Endothelial cell of umbilical vein (primary cell): Measurements from ENCODE around the gene STARD13. TPM values are rescaled to one million over a fixed set of nuclear protein-coding genes. Genes with fewer than 3 reads are reported as not detected.

Experiments
- BruUV-seq: library from RNA; stranded (reverse); fragments of 400-500 nt; replicated peaks from 2 replicates; lab custom pipeline; 2021; lab: Mats Ljungman, UMichigan
- CTCF ChIA-PET: fragments of 300-600, 350-600 bp; sonication (Branson Sonifier 250); formaldehyde crosslinking; loops from one replicate; lab custom pipeline; 2021; ENCODE audit warnings: antibody characterized with exemption, inconsistent platforms; lab: Charles Lee
- POLR2A ChIA-PET: fragments of 300-600, 350-600 bp; sonication (Branson Sonifier 250); formaldehyde crosslinking; loops from one replicate; lab custom pipeline; 2021; ENCODE audit warnings: antibody characterized with exemption, inconsistent platforms; lab: Charles Lee
- DNase-seq: peaks from one replicate; pipeline ENCODE4 v3.0.0-alpha.2; 2011; ENCODE audit warnings: low read depth, low spot score
- FAIRE-seq: peaks from 2 replicates; lab custom pipeline; 2011; peaks lifted over from hg19 to GRCh38; lab: Jason Lieb, UNC
- H2AFZ ChIP-seq: 2 replicates; pipeline ENCODE4 v1.6.0; 2012; ENCODE audit warnings: low read depth, low read length, control low read depth, inconsistent platforms
- H3K27ac ChIP-seq: 2 replicates; pipeline ENCODE4 v1.5.1; 2011; ENCODE audit warnings: low read depth, mild to moderate bottlenecking, control low read depth, low read length, moderate library complexity; ENCODE audit not compliant: insufficient read depth
- H3K27me3 ChIP-seq, 2 experiments: 2 replicates each; pipeline versions ENCODE4 v1.6.0 to v1.6.1; 2011; ENCODE audit warnings: low read length in 2 of 2, mixed read lengths in 1 of 2; ENCODE audit not compliant: control insufficient read depth in 2 of 2, insufficient read depth in 2 of 2
- H3K36me3 ChIP-seq, 2 experiments: 2 replicates in 1 of 2; 3 replicates in 1 of 2; pipeline ENCODE4 v1.5.1; 2011; ENCODE audit warnings: low read length in 2 of 2, mild to moderate bottlenecking in 1 of 2, moderate library complexity in 1 of 2; ENCODE audit not compliant: control insufficient read depth in 2 of 2, insufficient read depth in 2 of 2; ENCODE audit errors: extremely low read depth in 1 of 2
- H3K4me1 ChIP-seq: 3 replicates; pipeline ENCODE4 v1.5.1; 2011; ENCODE audit warnings: mild to moderate bottlenecking, low read length; ENCODE audit not compliant: control insufficient read depth, insufficient read depth; ENCODE audit errors: extremely low read depth
- H3K4me2 ChIP-seq: 2 replicates; pipeline ENCODE4 v1.6.1; 2011; ENCODE audit warnings: low read length, control low read depth, mixed read lengths; ENCODE audit not compliant: insufficient read depth
- H3K4me3 ChIP-seq, 3 experiments: fragments of 200-600 bp in 1 of 3; sonication (generic), shearing (Covaris generic) in 1 of 3; replicated peaks in 1 of 3; 2 replicates each; pipeline ENCODE4 v1.5.1; 2011 to 2016; ENCODE audit warnings: control low read depth in 3 of 3, low read length in 3 of 3, mild to moderate bottlenecking in 2 of 3, inconsistent platforms in 1 of 3, low read depth in 1 of 3, moderate library complexity in 1 of 3; ENCODE audit not compliant: insufficient read depth in 1 of 3
- H3K79me2 ChIP-seq: 2 replicates; pipeline ENCODE4 v1.6.0; 2012; ENCODE audit warnings: low read length, inconsistent platforms; ENCODE audit not compliant: control insufficient read depth, insufficient read depth
- H3K9ac ChIP-seq: replicated peaks from 2 replicates; pipeline ENCODE3; 2011; ENCODE audit warnings: low read length, control low read depth; ENCODE audit not compliant: insufficient read depth; ENCODE audit errors: extremely low read depth
- H3K9me1 ChIP-seq: replicated peaks from 3 replicates; pipeline ENCODE4 v1.6.0; 2011; ENCODE audit warnings: mild to moderate bottlenecking, low read length; ENCODE audit not compliant: control insufficient read depth, insufficient read depth; ENCODE audit errors: extremely low read depth
- H3K9me3 ChIP-seq: replicated peaks from 2 replicates; pipeline ENCODE4 v1.5.1; 2012; ENCODE audit warnings: low read length, inconsistent platforms; ENCODE audit not compliant: control insufficient read depth, insufficient read depth
- H4K20me1 ChIP-seq: replicated peaks from 2 replicates; pipeline ENCODE3; 2011; ENCODE audit warnings: mild to moderate bottlenecking, low read length; ENCODE audit not compliant: control insufficient read depth, insufficient read depth; ENCODE audit errors: extremely low read depth
- CTCF ChIP-seq, 2 donors: IDR thresholded peaks; 1 replicate in 1 of 2; 2 replicates in 1 of 2; pipeline ENCODE4 v1.5.1; 2011; ENCODE audit warnings: low read length in 2 of 2, mild to moderate bottlenecking in 2 of 2, moderate library complexity in 2 of 2, control low read depth in 1 of 2, inconsistent platforms in 1 of 2, low read depth in 1 of 2; ENCODE audit not compliant: insufficient read depth in 1 of 2; ENCODE audit errors: extremely low read depth in 1 of 2
- EZH2 ChIP-seq: IDR thresholded peaks from 2 replicates; pipeline ENCODE4 v1.6.1; 2012; ENCODE audit warnings: borderline replicate concordance, low read depth, mild to moderate bottlenecking, moderate library complexity, low read length, inconsistent platforms; ENCODE audit not compliant: severe bottlenecking
- FOS ChIP-seq: IDR thresholded peaks from 2 replicates; pipeline ENCODE4 v1.6.1; 2011; ENCODE audit warnings: mild to moderate bottlenecking, low read length, moderate library complexity, borderline replicate concordance; ENCODE audit not compliant: insufficient read depth
- GATA2 ChIP-seq: IDR thresholded peaks from 2 replicates; pipeline ENCODE4 v1.7.0; 2011; ENCODE audit warnings: low read depth, mild to moderate bottlenecking, moderate library complexity, mixed read lengths, low read length; ENCODE audit not compliant: insufficient read length, insufficient read depth
- MAX ChIP-seq: IDR thresholded peaks from 2 replicates; pipeline ENCODE4 v1.6.1; 2011; ENCODE audit not compliant: insufficient read depth, insufficient read length
- MYC ChIP-seq: IDR thresholded peaks from one replicate; pipeline ENCODE4 v1.6.1; 2011; ENCODE audit warnings: mild to moderate bottlenecking, low read depth, low read length
- POLR2A ChIP-seq: IDR thresholded peaks from 2 replicates; pipeline ENCODE4 v1.6.1; 2012; ENCODE audit warnings: low read depth, mild to moderate bottlenecking, control low read depth, low read length
- POLR2AphosphoS5 ChIP-seq: IDR thresholded peaks from 2 replicates; pipeline ENCODE4 v1.6.1; 2012; ENCODE audit warnings: low read depth, mild to moderate bottlenecking, control low read depth, low read length, moderate library complexity; ENCODE audit not compliant: insufficient read depth
- dilution Hi-C: fragments of 300-500 bp; cut with MboI; formaldehyde crosslinking; loops from one replicate; pipeline ENCODE4 v1.15.0; 2019; ENCODE audit warnings: low sequenced_read_pairs; ENCODE audit not compliant: extremely low pct_ligation_motif_present
- intact Hi-C: fragments of 100-400 bp; cut with micrococcal nuclease; formaldehyde crosslinking; loops from one replicate; pipeline ENCODE4 v1.10.0; 2022
- polyA plus RNA-seq, 4 experiments: library from polyadenylated mRNA; depleted of rRNA in 3 of 4; stranded (reverse) in 3 of 4; unstranded in 1 of 4; fragments of >200 nt; gene quantifications; 2 replicates each; pipeline versions ENCODE4 v1.2.1 to v1.2.3, GENCODE V29; 2011 to 2012; ENCODE audit warnings: missing spikeins in 1 of 4
- total RNA-seq: library from RNA; stranded (reverse); gene quantifications from 2 replicates; pipeline ENCODE4 v1.2.3, GENCODE V29; 2021

Gene STARD13
- total and polyA plus RNA-seq, 2 donors (not counting 3 experiments of a cell fraction or from before 2014, with no cell fraction given): 11.0 to 47.7 TPM

- H3K27ac ChIP-seq: peak overlapping the region; percentile 76
- intact Hi-C loops: loop anchor here (10.0 kb wide), 1 partner anchor 1738 kb away; the partner anchor contains the start of gene NBEA
- CTCF ChIA-PET: interaction anchor here (1.0 to 3.4 kb wide), 3 partner anchors 14 to 621 kb away, joined by 4 to 23 read pairs (median 5); no protein-coding TSS in a partner anchor
- dilution Hi-C loops: no loop called here
- no peak overlapping the region for H2AFZ ChIP-seq
- peaks cover 54% of the 10 kb centered on the region for H3K4me1 ChIP-seq
- no peaks in the 10 kb centered on the region for H4K20me1 ChIP-seq
- no peaks in the 10 kb centered on the region for H3K9me3 ChIP-seq
- no peaks in the 10 kb centered on the region for H3K36me3 ChIP-seq
- H3K27me3 ChIP-seq: no peaks in the 10 kb centered on the region
- no peak for DNase-seq
- BruUV-seq: no TSS peak
- POLR2A ChIA-PET: no interaction called here
- no peak overlapping the region for H3K4me3 ChIP-seq
- no peak for FAIRE-seq
- TF ChIP-seq CTCF (IDR thresholded peaks at IDR 0.05; ENCODE audit: extremely low read depth in 1 of 2, insufficient read depth in 1 of 2, low read depth in 1 of 2, low read length in 2 of 2): no peak
- no peak for TF ChIP-seq POLR2AphosphoS5
- no peak for TF ChIP-seq MYC
- no peak for TF ChIP-seq POLR2A
- no peak for TF ChIP-seq EZH2
- TF ChIP-seq MAX: no peak
- no peak for TF ChIP-seq FOS
- TF ChIP-seq GATA2: no peak
- H3K79me2 ChIP-seq: peaks cover 95% of the 10 kb centered on the region
- H3K9ac ChIP-seq: peak overlapping the region; percentile 53
- no peaks in the 10 kb centered on the region for H3K9me1 ChIP-seq
- H3K4me2 ChIP-seq: peak overlapping the region; percentile 75
Observed at GRCh38 chr13:33206425-33206824, 79.1 kb downstream of the STARD13 start.
